MM.1S (cell line): ENCODE data around the gene STK26.

Experiments used
- DNase-seq: peaks from one replicate; pipeline ENCODE4 v3.0.0-alpha.2; 2015
- H2AFZ ChIP-seq: fragments of 300-600 bp; sonication (generic); 2 replicates; pipeline ENCODE4 v1.6.0; 2016; ENCODE audit warnings: antibody characterized with exemption, low read length
- H3F3A ChIP-seq: fragments of 300-600 bp; sonication (generic); 2 replicates; pipeline ENCODE4 v1.6.1; 2016; ENCODE audit warnings: mild to moderate bottlenecking, antibody characterized with exemption, low read length, moderate library complexity, mixed read lengths; ENCODE audit not compliant: insufficient read depth
- H3K27ac ChIP-seq: fragments of 300-600 bp; sonication (generic); 2 replicates; pipeline ENCODE4 v1.5.1; 2016; ENCODE audit warnings: mild to moderate bottlenecking, low read length
- H3K27me3 ChIP-seq: fragments of 300-600 bp; sonication (generic); replicated peaks from 2 replicates; pipeline ENCODE4 v1.6.0; 2016; ENCODE audit warnings: low read length; ENCODE audit not compliant: insufficient read depth
- H3K36me3 ChIP-seq: fragments of 300-600 bp; sonication (generic); replicated peaks from 2 replicates; pipeline ENCODE4 v1.6.1; 2016; ENCODE audit warnings: mild to moderate bottlenecking, low read length, mixed read lengths; ENCODE audit not compliant: insufficient read depth
- H3K4me1 ChIP-seq: fragments of 300-600 bp; sonication (generic); 2 replicates; pipeline ENCODE4 v1.6.1; 2016; ENCODE audit warnings: low read length, mixed read lengths
- H3K4me2 ChIP-seq: fragments of 300-600 bp; sonication (generic); 2 replicates; pipeline ENCODE4 v1.6.0; 2016; ENCODE audit warnings: low read depth, low read length
- H3K4me3 ChIP-seq: fragments of 300-600 bp; sonication (generic); 2 replicates; pipeline ENCODE4 v1.5.1; 2016; ENCODE audit warnings: low read length, mixed read lengths
- H3K79me2 ChIP-seq: fragments of 300-600 bp; sonication (generic); 2 replicates; pipeline ENCODE4 v1.6.1; 2016; ENCODE audit warnings: mixed run types, low read length, mixed read lengths
- H3K9ac ChIP-seq: fragments of 300-600 bp; sonication (generic); 2 replicates; pipeline ENCODE4 v1.6.1; 2016; ENCODE audit warnings: low read length, mixed read lengths
- H3K9me2 ChIP-seq: fragments of 300-600 bp; sonication (generic); replicated peaks from 2 replicates; pipeline ENCODE4 v1.6.1; 2016; ENCODE audit warnings: mild to moderate bottlenecking, low read length, mixed read lengths; ENCODE audit not compliant: insufficient read depth
- H3K9me3 ChIP-seq: fragments of 300-600 bp; sonication (generic); replicated peaks from 2 replicates; pipeline ENCODE4 v1.6.1; 2016; ENCODE audit warnings: mild to moderate bottlenecking, low read length, mixed read lengths; ENCODE audit not compliant: insufficient read depth
- H4K20me1 ChIP-seq: fragments of 300-600 bp; sonication (generic); 2 replicates; pipeline ENCODE4 v1.6.1; 2016; ENCODE audit warnings: mild to moderate bottlenecking, low read length, moderate library complexity, mixed read lengths; ENCODE audit not compliant: insufficient read depth
- EZH2 ChIP-seq: fragments of 300-600 bp; sonication (generic); optimal IDR thresholded peaks from 2 replicates; pipeline ENCODE3; 2017; ENCODE audit warnings: low read depth, mild to moderate bottlenecking, antibody characterized with exemption, low read length, mixed read lengths
- EZH2phosphoT487 ChIP-seq: fragments of 300-600 bp; sonication (generic); IDR thresholded peaks from 2 replicates; pipeline ENCODE4 v1.6.1; 2018; ENCODE audit warnings: antibody characterized with exemption, low read length
- TF ChIP-seq, protein P1 (sequence below): fragments of 300-600 bp; sonication (generic); IDR thresholded peaks from 2 replicates; pipeline ENCODE4 v1.5.1; 2016; ENCODE audit warnings: antibody characterized with exemption, low read length, mixed read lengths

Gene STK26

DNA sequence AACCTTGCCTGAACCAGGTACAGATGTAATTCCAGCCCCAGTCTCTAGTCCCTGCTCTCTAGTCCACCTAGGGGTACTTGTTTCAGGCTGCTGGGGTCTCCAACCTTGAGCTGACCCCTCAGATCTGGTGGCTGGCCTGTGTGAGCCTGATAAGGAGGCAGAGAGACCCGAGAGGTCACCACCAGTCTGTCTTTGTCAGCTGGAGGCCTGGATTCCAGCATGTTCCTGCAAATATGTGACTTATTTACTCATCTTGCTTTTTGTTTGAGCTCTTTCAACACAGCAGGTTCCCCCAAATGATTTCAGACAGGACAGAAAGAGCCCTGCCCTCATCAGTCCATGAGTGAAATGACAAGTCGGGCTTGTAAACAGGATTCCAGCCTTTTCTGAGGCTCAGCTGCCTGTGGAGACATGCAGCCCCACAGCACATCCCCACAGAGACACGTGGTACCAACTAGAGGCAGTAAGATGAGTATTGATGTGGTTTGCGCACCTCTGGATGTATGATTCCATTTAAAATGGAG, 37.5 kb upstream of the STK26 start:
- no peaks in the 10 kb centered on the region for H3K9me3 ChIP-seq
- H3K4me3 ChIP-seq: no peak overlapping the region
- H2AFZ ChIP-seq: no peak overlapping the region
- no peaks in the 10 kb centered on the region for H4K20me1 ChIP-seq
- peaks cover 3% of the 10 kb centered on the region; the same call in 1 of the 2 replicates for H3K4me1 ChIP-seq
- no peaks in the 10 kb centered on the region for H3K79me2 ChIP-seq
- no peak overlapping the region for H3K27ac ChIP-seq
- TF ChIP-seq, protein P1, sequence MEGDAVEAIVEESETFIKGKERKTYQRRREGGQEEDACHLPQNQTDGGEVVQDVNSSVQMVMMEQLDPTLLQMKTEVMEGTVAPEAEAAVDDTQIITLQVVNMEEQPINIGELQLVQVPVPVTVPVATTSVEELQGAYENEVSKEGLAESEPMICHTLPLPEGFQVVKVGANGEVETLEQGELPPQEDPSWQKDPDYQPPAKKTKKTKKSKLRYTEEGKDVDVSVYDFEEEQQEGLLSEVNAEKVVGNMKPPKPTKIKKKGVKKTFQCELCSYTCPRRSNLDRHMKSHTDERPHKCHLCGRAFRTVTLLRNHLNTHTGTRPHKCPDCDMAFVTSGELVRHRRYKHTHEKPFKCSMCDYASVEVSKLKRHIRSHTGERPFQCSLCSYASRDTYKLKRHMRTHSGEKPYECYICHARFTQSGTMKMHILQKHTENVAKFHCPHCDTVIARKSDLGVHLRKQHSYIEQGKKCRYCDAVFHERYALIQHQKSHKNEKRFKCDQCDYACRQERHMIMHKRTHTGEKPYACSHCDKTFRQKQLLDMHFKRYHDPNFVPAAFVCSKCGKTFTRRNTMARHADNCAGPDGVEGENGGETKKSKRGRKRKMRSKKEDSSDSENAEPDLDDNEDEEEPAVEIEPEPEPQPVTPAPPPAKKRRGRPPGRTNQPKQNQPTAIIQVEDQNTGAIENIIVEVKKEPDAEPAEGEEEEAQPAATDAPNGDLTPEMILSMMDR: no peak
- TF ChIP-seq EZH2phosphoT487 (no peak), EZH2 (no peak)
- H3K4me2 ChIP-seq: no peak overlapping the region
- no peaks in the 10 kb centered on the region for H3K36me3 ChIP-seq
- H3K9ac ChIP-seq: no peak overlapping the region
- 0 out of 2 replicates have a peak, but pooled peaks cover 4% of the 10 kb centered on the region for H3K27me3 ChIP-seq
- DNase-seq: no peak
- no peaks in the 10 kb centered on the region for H3K9me2 ChIP-seq
- no peaks in the 10 kb centered on the region; the same call in 1 of the 2 replicates for H3F3A ChIP-seq

DNA sequence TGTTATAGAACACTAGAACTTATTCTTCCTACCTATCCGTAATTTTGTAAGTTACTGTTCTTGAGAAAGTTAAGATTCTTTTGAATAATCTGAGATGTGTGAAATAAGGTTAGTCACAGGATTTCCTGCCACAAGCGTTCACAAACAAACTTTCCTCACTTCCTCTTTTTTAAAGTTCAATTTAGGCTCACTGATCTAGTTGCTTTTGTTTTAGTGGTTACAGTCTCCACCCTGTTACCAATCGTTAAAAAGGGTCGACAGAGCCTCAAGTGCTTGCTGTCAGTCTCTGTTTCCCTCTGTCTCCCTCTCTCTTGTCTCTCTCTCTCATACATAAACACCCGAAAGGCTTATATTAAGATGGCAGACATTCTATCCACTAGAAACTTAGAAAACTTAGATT, 35.9 kb upstream of the STK26 start:
- H3K79me2 ChIP-seq: no peaks in the 10 kb centered on the region
- no peaks in the 10 kb centered on the region for H3K36me3 ChIP-seq
- no peak overlapping the region for H3K27ac ChIP-seq
- TF ChIP-seq EZH2 (no peak), EZH2phosphoT487 (no peak)
- TF ChIP-seq, protein P1: no peak
- peak overlapping the region; percentile 3; the same call in 1 of the 2 replicates for H3K4me2 ChIP-seq
- H3K4me3 ChIP-seq: no peak overlapping the region
- no peaks in the 10 kb centered on the region for H3K9me3 ChIP-seq
- H3K9me2 ChIP-seq: no peaks in the 10 kb centered on the region
- H3K27me3 ChIP-seq: 0 out of 2 replicates have a peak, but pooled peaks cover 4% of the 10 kb centered on the region
- H4K20me1 ChIP-seq: no peaks in the 10 kb centered on the region
- DNase-seq: peak; percentile 51
- H3K4me1 ChIP-seq: peaks cover 3% of the 10 kb centered on the region; the same call in 1 of the 2 replicates
- no peaks in the 10 kb centered on the region; the same call in 1 of the 2 replicates for H3F3A ChIP-seq
- no peak overlapping the region for H2AFZ ChIP-seq
- no peak overlapping the region for H3K9ac ChIP-seq

DNA sequence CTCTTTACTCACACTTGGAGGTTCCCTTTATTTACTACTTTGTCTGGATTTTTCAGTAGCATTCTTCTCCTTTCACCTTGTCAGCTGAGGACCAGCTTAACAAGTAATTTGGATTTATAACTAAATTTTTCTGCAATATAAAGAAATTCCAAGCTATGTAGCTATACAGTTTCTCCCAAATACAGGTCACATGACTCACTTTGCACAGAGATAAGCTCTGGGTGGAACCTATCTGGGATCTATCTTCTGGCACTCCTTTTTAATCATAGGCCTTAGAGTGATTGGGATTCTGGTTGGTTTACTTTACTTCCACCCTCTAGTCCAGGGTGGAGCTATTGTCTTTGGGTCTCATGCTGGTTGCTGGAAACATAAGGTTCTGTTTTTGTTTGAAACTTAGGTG, 34.9 kb upstream of the STK26 start:
- H2AFZ ChIP-seq: no peak overlapping the region

More for the DNA sequence above, 34.9 kb upstream of the STK26 start:
- no peak overlapping the region for H3K9ac ChIP-seq
- H3K27ac ChIP-seq: no peak overlapping the region
- no peaks in the 10 kb centered on the region for H4K20me1 ChIP-seq
- H3K36me3 ChIP-seq: no peaks in the 10 kb centered on the region
- no peaks in the 10 kb centered on the region; the same call in 1 of the 2 replicates for H3F3A ChIP-seq
- H3K79me2 ChIP-seq: no peaks in the 10 kb centered on the region
- H3K4me2 ChIP-seq: no peak overlapping the region
- H3K4me1 ChIP-seq: peaks cover 3% of the 10 kb centered on the region; the same call in 1 of the 2 replicates
- no peaks in the 10 kb centered on the region for H3K9me3 ChIP-seq
- H3K9me2 ChIP-seq: no peaks in the 10 kb centered on the region
- DNase-seq: no peak
- H3K4me3 ChIP-seq: no peak overlapping the region
- H3K27me3 ChIP-seq: 0 out of 2 replicates have a peak, but pooled peaks cover 4% of the 10 kb centered on the region
- TF ChIP-seq, protein P1: no peak
- TF ChIP-seq EZH2: no peak
- no peak for TF ChIP-seq EZH2phosphoT487
